IPS-20b (cell line): ENCODE data around the gene VNN1.

Source experiments
- H3K27ac ChIP-seq: one replicate; pipeline ENCODE4 v1.5.1; 2013; ENCODE audit warnings: low read length
- H3K27me3 ChIP-seq: 2 replicates; pipeline ENCODE4 v1.6.1; 2013; ENCODE audit warnings: mild to moderate bottlenecking, low read length, inconsistent platforms; ENCODE audit not compliant: insufficient read depth
- H3K36me3 ChIP-seq: 2 replicates; pipeline ENCODE4 v1.6.1; 2013; ENCODE audit warnings: low read depth, mild to moderate bottlenecking, inconsistent platforms, low read length, moderate library complexity; ENCODE audit not compliant: insufficient read depth
- H3K4me1 ChIP-seq: 2 replicates; pipeline ENCODE4 v1.6.1; 2013; ENCODE audit warnings: mild to moderate bottlenecking, control low read depth, inconsistent platforms, low read length, moderate library complexity; ENCODE audit not compliant: insufficient read depth
- H3K4me3 ChIP-seq: 2 replicates; pipeline ENCODE4 v1.5.1; 2013; ENCODE audit warnings: mild to moderate bottlenecking, low read length, inconsistent platforms
- H3K9ac ChIP-seq: 2 replicates; pipeline ENCODE4 v1.6.1; 2013; ENCODE audit warnings: low read depth, mild to moderate bottlenecking, inconsistent platforms, low read length, moderate library complexity
- H3K9me3 ChIP-seq: 2 replicates; pipeline ENCODE4 v1.6.1; 2013; ENCODE audit warnings: mild to moderate bottlenecking, low read depth, low read length, inconsistent platforms; ENCODE audit not compliant: insufficient read depth

VNN1 gene

DNA sequence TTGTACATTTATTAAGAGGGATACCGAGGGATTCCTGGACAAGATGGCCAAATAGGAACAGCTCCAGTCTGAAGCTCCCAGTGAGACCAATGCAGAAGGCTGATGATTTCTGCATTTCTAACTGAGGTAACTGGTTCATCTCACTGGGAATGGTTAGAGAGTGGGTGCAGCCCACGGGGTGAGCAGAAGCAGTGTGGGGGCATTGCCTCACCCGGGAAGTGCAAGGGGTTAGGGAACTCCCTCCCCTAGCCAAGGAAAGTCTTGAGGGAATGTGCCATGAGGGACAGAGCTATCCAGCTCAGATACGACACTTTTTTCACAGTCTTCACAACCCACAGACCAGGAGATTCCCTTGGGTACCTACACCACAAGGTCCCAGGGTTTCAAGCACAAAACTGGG lies 79.1 kb downstream of the VNN1 start:
- no peak overlapping the region for H3K9ac ChIP-seq
- no peak overlapping the region for H3K4me3 ChIP-seq
- no peaks in the 10 kb centered on the region for H3K27me3 ChIP-seq
- no peaks in the 10 kb centered on the region for H3K9me3 ChIP-seq
- H3K27ac ChIP-seq, result no peak overlapping the region
- H3K36me3 ChIP-seq, result no peaks in the 10 kb centered on the region
- H3K4me1 ChIP-seq, result no peaks in the 10 kb centered on the region

DNA sequence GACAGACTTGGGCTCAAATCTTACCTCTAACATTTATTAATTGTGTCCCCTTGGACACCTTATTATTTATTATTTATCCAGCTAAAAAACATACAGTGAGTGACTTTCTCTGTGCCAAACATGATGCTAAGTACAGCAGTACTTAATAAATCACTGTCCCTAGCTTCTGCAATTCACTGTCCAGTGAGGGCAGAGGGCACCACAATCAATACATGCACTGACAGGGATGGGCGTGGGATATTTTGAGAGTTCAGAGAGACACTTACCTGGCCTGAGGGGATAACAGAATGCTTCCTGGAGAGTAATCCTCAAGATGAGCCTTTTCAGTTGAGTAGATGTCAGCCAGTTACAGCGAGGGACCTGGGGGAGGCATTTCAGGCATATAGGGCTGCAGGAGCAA lies 80.5 kb downstream of the VNN1 start:
- Histone ChIP-seq H3K36me3 (no peaks in the 10 kb centered on the region), H3K27ac (no peak overlapping the region), H3K9me3 (no peaks in the 10 kb centered on the region), H3K4me3 (no peak overlapping the region), H3K27me3 (no peaks in the 10 kb centered on the region), H3K4me1 (no peaks in the 10 kb centered on the region), H3K9ac (no peak overlapping the region)
